ENCODE results near the gene KLHDC10.

DNA sequence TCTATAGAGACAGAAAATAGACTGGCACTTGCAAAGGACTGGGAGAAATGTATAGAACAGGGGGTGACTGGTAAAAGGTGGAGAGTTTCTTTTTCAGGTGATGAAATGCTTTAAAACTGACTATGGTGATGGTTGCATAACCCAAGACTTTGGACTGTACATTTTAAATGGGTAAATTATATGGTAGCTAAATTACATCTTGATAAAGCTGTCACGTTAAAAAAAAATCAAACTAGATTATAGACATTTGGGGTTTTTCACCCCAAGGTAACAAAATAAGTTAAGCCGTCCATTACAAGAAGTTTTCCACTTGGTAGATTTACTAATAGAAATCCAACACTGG, 110.9 kb downstream of the KLHDC10 start:
- TF ChIP-seq, protein P1, sequence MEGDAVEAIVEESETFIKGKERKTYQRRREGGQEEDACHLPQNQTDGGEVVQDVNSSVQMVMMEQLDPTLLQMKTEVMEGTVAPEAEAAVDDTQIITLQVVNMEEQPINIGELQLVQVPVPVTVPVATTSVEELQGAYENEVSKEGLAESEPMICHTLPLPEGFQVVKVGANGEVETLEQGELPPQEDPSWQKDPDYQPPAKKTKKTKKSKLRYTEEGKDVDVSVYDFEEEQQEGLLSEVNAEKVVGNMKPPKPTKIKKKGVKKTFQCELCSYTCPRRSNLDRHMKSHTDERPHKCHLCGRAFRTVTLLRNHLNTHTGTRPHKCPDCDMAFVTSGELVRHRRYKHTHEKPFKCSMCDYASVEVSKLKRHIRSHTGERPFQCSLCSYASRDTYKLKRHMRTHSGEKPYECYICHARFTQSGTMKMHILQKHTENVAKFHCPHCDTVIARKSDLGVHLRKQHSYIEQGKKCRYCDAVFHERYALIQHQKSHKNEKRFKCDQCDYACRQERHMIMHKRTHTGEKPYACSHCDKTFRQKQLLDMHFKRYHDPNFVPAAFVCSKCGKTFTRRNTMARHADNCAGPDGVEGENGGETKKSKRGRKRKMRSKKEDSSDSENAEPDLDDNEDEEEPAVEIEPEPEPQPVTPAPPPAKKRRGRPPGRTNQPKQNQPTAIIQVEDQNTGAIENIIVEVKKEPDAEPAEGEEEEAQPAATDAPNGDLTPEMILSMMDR (IDR thresholded peaks at IDR 0.05; ENCODE audit: poor library complexity), result no peak
- TF ChIP-seq EZH2phosphoT487 (IDR thresholded peaks at IDR 0.05; ENCODE audit: low read depth, severe bottlenecking, unreplicated experiment), result no peak
- TF ChIP-seq EZH2 (IDR thresholded peaks at IDR 0.05; ENCODE audit: borderline replicate concordance), result no peak
